GM19438 (cell line): ENCODE measurements around the gene SLC22A15.

Experiments
- ATAC-seq: cut with Tn5 transposase; IDR thresholded peaks from one replicate; pipeline ENCODE4 v1.9.1; 2021; ENCODE audit warnings: low read depth; ENCODE audit not compliant: unreplicated experiment

The SLC22A15 gene

DNA sequence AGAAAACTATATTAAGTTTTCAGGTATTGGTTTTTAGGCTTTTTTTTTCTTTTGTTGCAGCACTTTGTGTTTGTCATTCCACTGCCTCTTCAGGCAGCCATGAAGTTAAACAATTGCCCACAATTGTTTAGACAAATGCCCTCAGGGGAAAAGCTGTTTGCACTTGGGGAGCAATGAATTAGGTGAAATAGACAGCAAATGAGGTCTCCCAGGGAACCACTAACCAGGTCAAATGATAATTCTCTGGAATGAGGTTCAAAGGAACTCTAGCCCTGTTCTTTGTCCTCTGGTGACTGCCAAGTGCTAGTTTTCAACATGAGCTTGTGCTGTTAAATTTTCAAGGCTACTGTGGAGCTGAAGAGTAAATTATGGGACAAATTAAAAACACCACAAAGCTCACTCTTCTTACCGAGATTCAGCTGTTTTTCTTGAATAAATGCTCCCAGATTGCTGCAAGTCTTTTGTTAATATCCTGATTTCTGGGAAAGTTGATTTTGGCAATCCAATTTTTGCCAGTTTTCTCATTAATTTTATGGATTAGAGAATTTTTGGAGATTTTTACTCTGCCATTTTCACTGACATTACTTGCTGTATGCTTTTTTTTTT lies 119.8 kb downstream of the SLC22A15 start:
- ATAC-seq = no peak

- no peak for ATAC-seq
Observed at GRCh38 chr1:116097626-116098025, 121.3 kb downstream of the SLC22A15 start.

DNA sequence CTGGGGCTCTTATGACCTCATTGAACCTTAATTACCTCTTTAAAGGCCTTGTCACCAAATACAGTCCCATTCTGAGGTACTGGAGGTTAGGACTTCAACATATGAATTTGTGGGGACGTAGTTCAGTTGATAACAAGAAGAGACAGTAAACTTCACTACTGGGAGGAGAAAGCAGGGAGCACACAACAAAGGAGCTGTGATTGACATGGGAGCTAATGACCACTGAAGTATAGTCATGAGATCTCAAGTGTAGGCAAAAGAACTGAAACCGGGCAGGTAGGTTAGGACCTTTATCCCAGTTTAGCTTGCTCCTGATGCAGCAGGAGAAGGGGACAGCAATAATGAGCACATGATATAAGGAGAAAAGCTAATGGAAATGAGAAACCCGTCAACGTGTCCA lies 123.1 kb downstream of the SLC22A15 start:
- ATAC-seq = no peak

DNA sequence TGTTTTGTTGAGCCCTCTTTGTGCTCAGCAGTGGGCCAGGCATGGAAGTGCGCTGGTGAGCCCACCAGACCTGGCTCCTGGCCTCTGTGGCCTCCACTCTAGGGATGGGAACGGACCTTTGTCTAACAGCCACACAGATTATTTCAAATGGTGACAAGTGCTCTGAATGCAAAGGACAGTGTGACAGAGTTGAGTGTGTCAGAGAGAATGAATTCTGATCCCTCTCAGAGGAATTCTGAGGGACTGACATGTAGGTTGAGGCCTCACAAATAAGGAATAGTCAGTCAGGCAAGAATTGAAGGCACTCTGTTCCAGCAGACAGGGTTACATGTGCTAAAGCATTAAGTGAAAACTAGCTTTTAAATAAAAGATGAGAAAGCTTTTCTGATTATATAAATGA lies 123.6 kb downstream of the SLC22A15 start:
- no peak for ATAC-seq

- no peak for ATAC-seq
Observed at GRCh38 chr1:116104667-116105066, 128.4 kb downstream of the SLC22A15 start.

- ATAC-seq = no peak
Observed at GRCh38 chr1:116105996-116106395, 129.7 kb downstream of the SLC22A15 start.

GRCh38 chr1:116106646-116107045 lies 130.3 kb downstream of the SLC22A15 start:
- ATAC-seq = no peak

DNA sequence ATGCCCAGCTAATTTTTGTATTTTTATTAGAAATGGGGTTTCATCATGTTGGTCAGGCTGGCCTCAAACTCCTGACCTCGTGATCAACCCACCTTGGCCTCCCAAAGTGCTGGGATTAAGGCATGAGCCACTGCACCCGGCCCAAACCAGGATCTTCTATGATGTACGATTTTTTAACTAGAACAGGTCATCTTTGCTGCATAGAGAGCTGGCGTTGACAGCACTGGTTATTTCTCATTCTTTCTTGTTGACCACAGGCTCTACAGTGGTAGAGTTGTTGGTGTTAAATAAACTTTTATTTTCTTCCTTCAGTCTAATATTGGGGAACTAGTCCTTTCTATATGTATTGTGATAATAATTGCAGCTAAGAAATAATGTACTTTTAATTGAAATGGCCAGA lies 131.1 kb downstream of the SLC22A15 start:
- no peak for ATAC-seq

- ATAC-seq = peak; percentile 76
Observed at GRCh38 chr1:116110567-116111523, 134.5 kb downstream of the SLC22A15 start, which contains the start of gene MAB21L3. Gene MAB21L3 (plus strand): TSS chr1:116111399. CDS start chr1:116112616, 1,217 bp downstream.

DNA sequence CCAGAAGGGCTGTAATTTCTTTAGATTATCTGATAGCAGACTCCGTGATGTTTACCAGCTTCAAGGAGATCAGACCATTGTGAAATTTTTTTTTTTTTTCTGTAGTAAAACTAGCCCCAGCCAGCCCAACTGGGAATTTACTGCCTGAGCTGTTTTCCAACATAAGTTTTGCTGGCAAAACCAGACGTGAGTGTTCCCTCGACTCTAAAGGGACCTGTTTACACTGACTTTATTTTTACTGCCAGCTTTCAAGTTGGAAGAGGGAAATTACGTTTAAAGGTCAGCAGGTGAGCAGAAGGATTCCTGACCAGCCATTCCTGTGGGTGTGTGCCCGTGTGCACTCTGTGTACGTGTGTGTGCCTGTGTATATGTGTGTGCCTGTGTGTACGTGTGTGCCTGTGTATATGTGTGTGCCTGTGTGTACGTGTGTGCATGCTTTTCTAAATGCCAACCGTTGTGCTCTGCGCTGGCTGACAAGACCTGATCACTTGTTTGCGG lies 135.3 kb downstream of the SLC22A15 start:
- no peak for ATAC-seq

GRCh38 chr1:116112388-116113140 lies 136.3 kb downstream of the SLC22A15 start:
- ATAC-seq = no peak

DNA sequence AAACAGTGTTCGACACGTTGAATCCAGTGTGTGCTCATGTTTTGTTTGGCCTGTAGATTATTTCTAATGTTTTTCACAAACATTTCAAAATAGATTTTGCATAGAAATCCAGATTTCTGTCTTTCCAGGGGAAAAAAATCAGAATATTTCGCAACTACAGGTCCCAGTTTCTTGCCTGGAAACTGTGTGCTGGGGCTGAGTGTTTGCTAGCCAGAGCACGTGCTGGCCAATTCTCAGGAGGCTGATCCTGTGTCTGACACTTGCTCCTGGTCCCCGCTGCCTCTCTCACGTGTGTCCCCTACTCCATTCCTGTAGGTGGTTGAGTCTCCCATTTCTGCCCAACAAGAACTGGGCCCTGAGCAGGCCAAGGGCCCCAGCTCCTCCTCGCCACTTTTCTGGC lies 137.3 kb downstream of the SLC22A15 start:
- ATAC-seq = no peak

DNA sequence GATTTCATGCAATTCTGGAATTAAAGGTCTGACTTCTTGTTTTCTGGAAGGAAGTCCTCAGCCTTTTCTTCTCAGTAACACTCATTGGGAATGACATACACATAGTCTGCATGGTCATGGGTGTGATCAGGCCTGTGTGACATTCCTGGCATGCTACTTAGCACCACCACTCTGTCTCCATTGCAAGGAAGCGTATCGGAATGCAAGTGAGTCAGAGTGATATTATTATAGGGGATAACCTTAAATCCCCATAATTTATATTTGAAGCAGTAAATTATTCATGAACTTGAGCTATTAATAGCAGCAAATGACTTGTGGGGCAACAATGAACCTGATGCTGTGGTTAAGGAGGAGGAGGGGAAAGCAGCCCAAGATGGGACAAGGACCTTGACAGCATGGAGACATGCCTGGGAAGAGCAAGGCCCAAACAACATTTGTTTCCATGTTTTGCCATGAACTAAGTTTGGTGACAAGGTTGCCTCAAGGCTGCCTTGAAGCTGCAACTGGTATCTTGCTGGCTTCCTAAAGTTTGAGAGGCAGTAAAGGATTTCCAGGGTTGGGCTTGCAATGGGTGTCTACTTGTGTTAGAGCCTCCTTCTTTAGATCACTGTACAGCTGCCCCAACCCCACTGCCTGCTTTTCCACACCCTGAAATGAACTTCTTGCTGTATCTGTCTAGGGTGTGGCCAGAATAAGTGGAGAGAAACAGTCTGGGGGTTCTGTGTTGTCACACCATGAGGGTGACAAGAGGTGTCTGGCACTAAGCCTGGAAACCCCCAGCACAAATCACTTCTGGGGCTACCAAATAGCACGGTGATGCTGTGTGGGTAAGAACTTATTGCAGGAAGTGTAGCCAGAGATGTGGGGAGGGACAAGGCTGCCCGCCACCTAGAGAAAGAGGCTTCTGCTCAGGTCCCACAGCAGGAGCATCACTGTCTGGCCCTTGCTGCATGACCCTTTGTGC lies 139.4 kb downstream of the SLC22A15 start:
- no peak for ATAC-seq

- no peak for ATAC-seq
Observed at GRCh38 chr1:116118471-116118870, 142.2 kb downstream of the SLC22A15 start.
